ENCODE data around the gene ATP1B3. TPM values are rescaled to one million over a fixed set of nuclear protein-coding genes. Genes with fewer than 3 reads are reported as not detected.

The ATP1B3 gene
- total and polyA plus RNA-seq, 2 experiments from 2014 or later = 123 to 316 TPM

DNA sequence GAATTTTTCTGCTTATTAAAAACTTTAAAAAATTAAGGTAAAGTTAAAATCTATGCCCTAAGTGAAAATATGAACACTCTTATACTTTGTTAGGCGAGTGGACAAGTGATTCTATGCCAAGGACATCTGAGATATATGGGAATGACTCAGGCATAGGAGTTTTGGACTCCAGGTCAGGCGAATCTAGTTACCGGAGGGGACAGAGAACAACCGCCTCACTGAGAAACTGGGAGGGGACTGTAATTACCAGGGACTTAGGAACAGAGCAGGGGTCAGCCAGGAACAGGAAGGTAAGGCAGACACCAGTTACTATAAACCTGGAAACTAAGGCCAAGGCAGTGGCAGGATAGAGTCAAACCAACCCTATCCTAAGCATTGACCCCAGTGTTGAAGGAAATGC, 16.8 kb upstream of the ATP1B3 start:
- Histone ChIP-seq H3K36me3 (replicated peaks; ENCODE audit: insufficient read depth, low read depth) (no peaks in the 10 kb centered on the region), H4K20me1 (ENCODE audit: insufficient read depth, poor library complexity, severe bottlenecking) (no peaks in the 10 kb centered on the region), H3K27me3 (no peaks in the 10 kb centered on the region), H3K27ac (no peak overlapping the region), H2AFZ (no peak overlapping the region), H3K9me3 (ENCODE audit: low read depth) (no peaks in the 10 kb centered on the region), H3K4me3 (no peak overlapping the region), H3K4me1 (ENCODE audit: insufficient read depth) (no peaks in the 10 kb centered on the region), H3K9me2 (replicated peaks; ENCODE audit: insufficient read depth) (no peaks in the 10 kb centered on the region), H3K4me2 (no peak overlapping the region), H3K79me2 (no peaks in the 10 kb centered on the region)
- 77% methylated on average over 4 of the region's 4 CpGs for WGBS (ENCODE audit: low lambda C conversion rate, missing lambda C conversion rate)
- peak; percentile 12 for DNase-seq (ENCODE audit: low spot score)
- no peak for TF ChIP-seq EZH2phosphoT487 (IDR thresholded peaks at IDR 0.05; ENCODE audit: low read depth, severe bottlenecking, unreplicated experiment)
- no peak for TF ChIP-seq EZH2 (IDR thresholded peaks at IDR 0.05; ENCODE audit: borderline replicate concordance)
- TF ChIP-seq, protein P1, sequence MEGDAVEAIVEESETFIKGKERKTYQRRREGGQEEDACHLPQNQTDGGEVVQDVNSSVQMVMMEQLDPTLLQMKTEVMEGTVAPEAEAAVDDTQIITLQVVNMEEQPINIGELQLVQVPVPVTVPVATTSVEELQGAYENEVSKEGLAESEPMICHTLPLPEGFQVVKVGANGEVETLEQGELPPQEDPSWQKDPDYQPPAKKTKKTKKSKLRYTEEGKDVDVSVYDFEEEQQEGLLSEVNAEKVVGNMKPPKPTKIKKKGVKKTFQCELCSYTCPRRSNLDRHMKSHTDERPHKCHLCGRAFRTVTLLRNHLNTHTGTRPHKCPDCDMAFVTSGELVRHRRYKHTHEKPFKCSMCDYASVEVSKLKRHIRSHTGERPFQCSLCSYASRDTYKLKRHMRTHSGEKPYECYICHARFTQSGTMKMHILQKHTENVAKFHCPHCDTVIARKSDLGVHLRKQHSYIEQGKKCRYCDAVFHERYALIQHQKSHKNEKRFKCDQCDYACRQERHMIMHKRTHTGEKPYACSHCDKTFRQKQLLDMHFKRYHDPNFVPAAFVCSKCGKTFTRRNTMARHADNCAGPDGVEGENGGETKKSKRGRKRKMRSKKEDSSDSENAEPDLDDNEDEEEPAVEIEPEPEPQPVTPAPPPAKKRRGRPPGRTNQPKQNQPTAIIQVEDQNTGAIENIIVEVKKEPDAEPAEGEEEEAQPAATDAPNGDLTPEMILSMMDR (IDR thresholded peaks at IDR 0.05; ENCODE audit: poor library complexity) = no peak

- no peak overlapping the region for H2AFZ ChIP-seq
- no peak overlapping the region for H3K27ac ChIP-seq
- WGBS (ENCODE audit: low lambda C conversion rate, missing lambda C conversion rate) = 88% methylated on average over 2 of the region's 2 CpGs
- no peaks in the 10 kb centered on the region for H3K79me2 ChIP-seq
- H3K36me3 ChIP-seq (replicated peaks; ENCODE audit: insufficient read depth, low read depth) = no peaks in the 10 kb centered on the region
- H3K4me2 ChIP-seq = no peak overlapping the region
- H3K4me3 ChIP-seq = no peak overlapping the region
- no peaks in the 10 kb centered on the region for H3K4me1 ChIP-seq (ENCODE audit: insufficient read depth)
- no peaks in the 10 kb centered on the region for H3K9me2 ChIP-seq (replicated peaks; ENCODE audit: insufficient read depth)
- TF ChIP-seq, protein P1 (IDR thresholded peaks at IDR 0.05; ENCODE audit: poor library complexity) = no peak
- TF ChIP-seq EZH2phosphoT487 (IDR thresholded peaks at IDR 0.05; ENCODE audit: low read depth, severe bottlenecking, unreplicated experiment) (no peak), EZH2 (IDR thresholded peaks at IDR 0.05; ENCODE audit: borderline replicate concordance) (no peak)
- H3K9me3 ChIP-seq (ENCODE audit: low read depth) = no peaks in the 10 kb centered on the region
- H4K20me1 ChIP-seq (ENCODE audit: insufficient read depth, poor library complexity, severe bottlenecking) = no peaks in the 10 kb centered on the region
- H3K27me3 ChIP-seq = no peaks in the 10 kb centered on the region
- DNase-seq (ENCODE audit: low spot score) = no peak
Measured at GRCh38 chr3:141860086-141860669, 16.3 kb upstream of the ATP1B3 start.

- Histone ChIP-seq H3K27ac (no peak overlapping the region), H3K9me2 (replicated peaks; ENCODE audit: insufficient read depth) (no peaks in the 10 kb centered on the region), H3K79me2 (no peaks in the 10 kb centered on the region), H3K4me3 (no peak overlapping the region), H3K4me1 (ENCODE audit: insufficient read depth) (no peaks in the 10 kb centered on the region), H3K4me2 (no peak overlapping the region), H3K27me3 (no peaks in the 10 kb centered on the region), H2AFZ (no peak overlapping the region), H4K20me1 (ENCODE audit: insufficient read depth, poor library complexity, severe bottlenecking) (no peaks in the 10 kb centered on the region), H3K36me3 (replicated peaks; ENCODE audit: insufficient read depth, low read depth) (no peaks in the 10 kb centered on the region), H3K9me3 (ENCODE audit: low read depth) (no peaks in the 10 kb centered on the region)
- TF ChIP-seq, protein P1 (IDR thresholded peaks at IDR 0.05; ENCODE audit: poor library complexity) = no peak
- no peak for TF ChIP-seq EZH2phosphoT487 (IDR thresholded peaks at IDR 0.05; ENCODE audit: low read depth, severe bottlenecking, unreplicated experiment)
- TF ChIP-seq EZH2 (IDR thresholded peaks at IDR 0.05; ENCODE audit: borderline replicate concordance) = no peak
- 64% methylated on average over 8 of the region's 8 CpGs for WGBS (ENCODE audit: low lambda C conversion rate, missing lambda C conversion rate)
- no peak for DNase-seq (ENCODE audit: low spot score)
Measured at GRCh38 chr3:141860766-141861513, 15.5 kb upstream of the ATP1B3 start.

Measured in hepatocyte (in vitro differentiated cells).